NCI-H446 treated with DMSO at 0.1 percent for 48 hours (cell line): Measurements from ENCODE around the gene LHFPL3.
"Not testable (repeated sequence)": the region's sequence is repeated elsewhere in the genome, so short reads cannot be mapped to it uniquely, and the experiment has no call there.

Experiments used
- DNase-seq: peaks from one replicate; lab custom pipeline; 2025; lab: John Stamatoyannopoulos, UW

The LHFPL3 gene

DNA sequence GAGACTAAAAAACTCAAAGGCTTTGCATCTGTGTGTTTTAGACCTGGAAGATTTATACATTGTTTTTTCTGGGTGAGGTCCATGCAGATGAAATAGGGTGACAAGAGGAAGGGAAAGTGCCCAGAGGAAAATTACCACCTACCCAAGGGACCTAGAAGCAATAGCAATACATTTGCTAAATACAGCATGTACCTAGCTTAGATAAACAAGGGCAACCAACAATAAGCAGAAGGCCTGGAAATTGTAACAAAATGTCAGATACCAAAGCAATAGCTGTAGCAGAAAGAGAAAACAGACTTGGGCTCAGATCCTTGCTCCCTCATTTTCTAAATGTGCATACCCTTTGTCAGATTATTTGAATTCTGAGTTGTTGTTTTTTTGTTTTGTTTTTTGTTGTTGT lies 367.2 kb downstream of the LHFPL3 start:
- DNase-seq: no peak

DNA sequence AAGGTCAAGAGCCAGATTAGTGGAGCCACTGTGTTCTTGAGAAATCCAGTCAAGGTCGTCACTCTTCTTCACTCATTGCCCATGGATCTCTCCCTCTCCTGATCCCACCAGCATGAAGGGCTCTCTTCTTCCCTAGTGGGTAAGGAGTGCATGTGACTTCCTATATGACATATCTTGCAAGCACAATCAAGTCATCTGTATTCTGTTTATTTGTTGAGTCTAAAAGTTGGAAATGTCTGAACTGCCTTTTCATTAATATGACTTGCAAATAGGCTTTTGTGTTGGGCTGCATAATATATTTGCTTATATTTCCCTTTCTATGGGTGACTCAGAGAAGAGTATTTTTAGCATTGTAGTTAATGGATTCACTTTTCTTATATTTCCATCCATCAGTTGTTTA lies 371.9 kb downstream of the LHFPL3 start:
- DNase-seq: no peak

DNA sequence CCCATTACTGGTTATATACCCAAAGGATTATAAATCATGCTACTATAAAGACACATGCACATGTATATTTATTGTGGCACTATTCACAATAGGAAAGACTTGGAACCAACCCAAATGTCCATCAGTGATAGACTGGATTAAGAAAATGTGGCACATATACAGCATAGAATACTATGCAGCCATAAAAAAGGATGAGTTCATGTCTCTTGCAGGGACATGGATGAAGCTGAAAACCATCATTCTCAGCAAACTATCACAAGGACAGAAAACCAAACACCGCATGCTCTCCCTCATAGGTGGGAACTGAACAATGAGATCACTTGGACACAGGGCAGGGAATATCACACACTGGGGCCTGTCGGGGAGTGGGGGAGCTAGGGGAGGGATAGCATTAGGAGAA lies 392.6 kb downstream of the LHFPL3 start:
- not testable (repeated sequence) for DNase-seq

DNA sequence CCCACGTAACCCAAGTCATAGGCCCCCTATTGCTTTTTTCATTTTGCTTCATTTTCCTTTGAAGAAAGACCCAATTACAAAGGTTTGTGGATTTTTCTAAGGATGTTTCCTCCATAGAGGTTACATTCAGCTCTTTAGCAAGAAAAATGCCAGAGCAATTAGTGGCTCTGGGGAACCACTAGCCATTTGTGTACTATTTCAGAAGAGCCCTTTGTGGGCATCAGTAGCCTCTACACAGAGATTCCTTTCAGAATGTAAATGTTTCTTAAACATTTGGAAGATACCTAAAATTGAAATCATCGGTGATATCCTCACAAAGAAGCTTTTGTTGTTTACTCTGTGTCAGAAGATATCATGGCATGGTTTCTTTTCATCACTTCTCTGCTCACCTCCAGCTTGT lies 394.6 kb downstream of the LHFPL3 start:
- DNase-seq: no peak

DNA sequence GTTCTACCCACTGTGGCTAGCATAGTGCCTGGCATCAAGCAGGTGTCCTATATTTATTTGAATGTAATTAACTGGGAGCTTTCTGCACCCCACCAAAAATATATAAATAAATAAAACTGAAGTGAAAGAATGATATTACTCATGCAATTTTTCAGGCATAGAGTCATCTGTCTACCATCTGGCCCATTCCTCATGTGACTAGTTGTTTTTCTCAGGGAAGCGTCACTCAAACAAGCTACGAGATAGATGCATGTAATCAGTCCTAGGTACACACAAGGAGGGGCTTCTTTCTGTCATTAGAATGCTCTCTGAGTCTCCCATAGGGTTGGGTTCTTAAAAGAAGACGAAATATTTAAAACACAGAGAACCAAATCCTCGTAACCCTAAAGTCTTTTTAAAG lies 430.1 kb downstream of the LHFPL3 start:
- no peak for DNase-seq

DNA sequence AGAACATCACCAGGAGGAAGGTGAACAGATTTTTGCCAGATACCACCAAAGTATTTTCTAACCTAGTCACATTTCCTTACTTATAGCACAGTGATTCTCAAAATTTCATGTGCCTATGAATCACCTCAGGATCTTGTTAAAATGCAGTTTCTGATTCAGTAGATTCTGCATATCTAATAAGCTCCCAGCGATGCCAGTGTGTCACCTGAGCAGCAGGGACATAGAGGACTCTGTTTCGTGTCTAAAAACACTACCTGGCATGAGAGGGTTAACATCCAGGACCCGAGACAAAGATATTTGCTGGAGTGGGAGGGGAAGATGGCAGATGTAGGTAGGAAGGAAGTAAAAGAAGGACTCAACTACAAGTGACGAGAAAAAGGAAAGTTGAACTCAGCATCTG lies 433.5 kb downstream of the LHFPL3 start:
- no peak for DNase-seq

DNA sequence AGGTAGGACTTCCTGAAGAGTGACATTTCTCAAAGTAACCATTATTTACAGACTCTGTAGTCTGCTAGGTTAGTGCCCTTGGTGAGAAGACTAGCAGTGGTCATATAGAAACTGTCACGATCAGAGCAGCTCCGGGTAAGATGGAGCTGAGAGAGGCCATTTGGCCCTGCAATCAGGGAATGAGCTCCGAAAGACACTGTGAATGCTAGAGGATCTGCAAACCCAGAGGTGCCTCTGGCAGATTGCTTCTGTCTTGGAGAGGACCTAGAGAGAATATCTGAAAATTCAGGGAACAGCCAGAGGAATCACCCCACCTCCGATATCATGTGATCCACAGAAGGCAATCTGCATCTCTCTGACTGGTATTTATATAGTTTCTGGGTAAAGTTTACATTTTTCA lies 438.7 kb downstream of the LHFPL3 start:
- no peak for DNase-seq

DNA sequence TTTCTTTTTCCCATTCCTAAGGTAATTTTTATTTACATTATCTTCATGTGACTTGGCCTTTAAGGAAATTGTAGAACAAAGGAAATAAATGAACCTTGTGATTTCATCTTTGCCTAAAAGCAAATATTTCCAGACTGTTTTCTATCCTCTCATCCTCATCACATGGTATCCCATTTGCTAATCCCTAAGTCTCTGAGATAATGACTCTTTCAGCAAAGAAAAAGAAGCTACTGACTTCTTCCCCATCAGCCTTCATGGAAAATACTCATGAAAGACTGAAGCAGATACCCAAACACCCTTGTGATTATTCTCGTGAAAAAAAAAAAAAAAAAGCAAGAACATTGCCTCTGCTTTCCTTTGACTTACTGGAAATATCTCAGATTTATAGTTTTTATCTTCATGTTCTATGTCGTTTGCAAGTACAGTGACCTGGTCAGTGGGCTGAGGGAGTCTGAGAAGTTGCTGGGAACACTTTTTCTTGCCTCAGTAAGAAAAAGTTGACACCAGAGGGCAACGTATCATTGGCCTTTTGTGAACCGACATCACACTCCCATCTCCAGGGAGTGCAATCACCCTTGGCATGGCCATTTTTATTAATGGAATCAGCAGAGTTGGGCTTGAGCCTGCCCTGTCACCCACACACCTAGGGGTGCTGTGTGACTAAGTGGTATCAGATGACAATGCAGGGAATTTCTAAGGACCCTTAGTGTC lies 439.6 kb downstream of the LHFPL3 start:
- no peak for DNase-seq

DNA sequence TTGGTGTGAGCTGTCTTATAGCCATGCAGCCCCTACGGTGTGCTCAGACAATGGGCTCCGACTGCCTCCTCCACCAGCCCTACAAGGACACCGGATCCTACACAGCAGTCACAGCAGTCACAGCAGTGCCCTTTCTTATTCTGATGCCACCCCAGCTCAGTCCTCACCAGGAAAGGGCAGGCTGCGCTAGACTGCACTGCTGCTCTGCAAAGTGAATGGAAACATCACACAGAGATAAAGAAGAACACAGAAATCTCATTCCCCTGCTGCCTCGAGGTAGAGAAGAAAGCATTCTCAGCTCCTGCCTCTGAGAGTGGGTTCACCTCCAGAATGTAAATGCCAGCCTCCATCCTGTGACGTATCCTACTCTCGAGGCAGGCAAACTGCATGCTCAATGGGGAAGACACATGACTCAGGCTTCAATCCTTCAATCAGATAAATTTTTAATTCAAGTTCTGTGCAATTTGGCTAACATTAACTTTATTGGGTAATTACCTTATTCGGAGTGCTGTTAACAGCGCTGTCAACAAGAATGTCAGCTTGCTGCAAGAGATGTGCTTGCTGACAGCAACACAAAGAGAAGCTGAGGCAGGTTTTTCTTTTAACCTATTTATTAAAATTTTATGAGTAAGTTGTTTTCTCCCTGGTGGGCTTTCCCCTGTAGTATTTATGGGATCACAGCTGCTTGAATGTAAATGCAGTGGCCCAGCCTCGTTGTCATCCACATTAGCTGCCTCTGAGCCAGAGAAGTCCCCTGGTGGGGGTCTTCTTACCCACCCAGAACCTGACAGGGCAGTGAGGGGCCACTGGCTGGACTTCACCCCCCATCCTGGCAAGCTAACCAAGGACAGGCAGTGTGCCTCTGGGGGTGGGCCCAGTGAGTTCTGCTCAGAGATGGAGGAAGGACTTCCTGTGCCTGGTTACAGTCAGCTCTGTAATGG lies 444.3 kb downstream of the LHFPL3 start:
- no peak for DNase-seq

DNA sequence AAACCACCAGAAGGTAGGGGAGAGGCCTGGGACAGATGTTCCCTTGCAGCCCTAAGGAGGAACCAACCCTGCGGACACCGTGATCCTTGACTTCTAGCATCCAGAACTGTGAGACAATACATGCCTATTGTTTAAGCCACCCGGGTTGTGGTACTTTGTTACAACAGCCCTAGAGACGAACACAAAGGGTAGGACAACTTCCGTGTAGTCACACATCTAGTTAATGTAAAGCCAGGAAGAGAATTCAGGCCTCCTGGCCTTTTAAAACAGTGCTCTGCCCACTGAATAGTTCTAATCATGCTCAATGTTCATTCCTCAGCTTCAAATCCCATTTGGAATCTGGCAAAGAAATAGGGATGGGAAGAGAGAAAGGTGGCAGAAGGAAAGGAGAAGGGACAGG lies 445.4 kb downstream of the LHFPL3 start:
- DNase-seq: no peak

DNA sequence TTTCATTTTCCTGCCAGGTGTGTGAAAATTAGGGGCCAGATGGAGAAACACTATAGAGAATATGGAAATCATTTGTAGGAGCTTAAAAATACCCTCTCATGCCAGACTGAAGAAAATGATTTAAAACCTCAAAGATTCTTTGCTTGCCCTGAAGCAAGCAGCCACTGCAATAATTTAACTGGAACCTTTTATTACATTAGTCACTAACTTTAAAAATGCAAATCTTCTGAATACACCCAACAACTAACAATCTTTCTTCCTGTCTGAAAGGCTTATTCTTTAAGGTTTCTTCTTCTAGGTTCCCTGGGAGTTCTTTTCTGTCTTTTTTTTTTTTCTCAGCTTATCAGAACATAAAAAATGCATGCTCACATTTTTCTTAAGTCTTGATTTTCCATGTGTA lies 447.1 kb downstream of the LHFPL3 start:
- DNase-seq: no peak

DNA sequence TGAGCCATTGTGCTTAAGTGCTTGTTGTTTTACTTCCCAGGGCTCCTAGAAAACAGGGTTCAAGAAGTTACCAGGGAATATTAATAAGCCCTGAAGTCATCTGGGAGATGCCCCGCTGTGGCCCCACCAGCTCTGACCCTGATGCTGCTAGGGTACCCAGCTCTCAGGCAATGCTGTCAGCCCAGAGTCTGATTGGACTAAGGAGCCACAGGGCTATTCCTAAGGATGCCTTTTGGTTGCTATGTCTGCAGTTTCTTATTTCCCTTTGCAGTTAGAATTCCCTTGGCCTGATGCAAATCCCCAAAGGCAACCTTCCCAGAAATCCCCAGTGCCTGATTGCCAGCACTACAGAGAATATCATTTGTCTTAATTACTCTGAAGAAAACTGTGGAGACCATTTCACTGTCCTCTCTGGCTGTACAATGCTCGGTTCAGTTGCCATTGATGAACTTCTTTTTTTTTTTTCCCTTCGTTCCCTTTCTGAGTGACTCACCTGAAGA lies 448.9 kb downstream of the LHFPL3 start:
- DNase-seq: no peak

DNA sequence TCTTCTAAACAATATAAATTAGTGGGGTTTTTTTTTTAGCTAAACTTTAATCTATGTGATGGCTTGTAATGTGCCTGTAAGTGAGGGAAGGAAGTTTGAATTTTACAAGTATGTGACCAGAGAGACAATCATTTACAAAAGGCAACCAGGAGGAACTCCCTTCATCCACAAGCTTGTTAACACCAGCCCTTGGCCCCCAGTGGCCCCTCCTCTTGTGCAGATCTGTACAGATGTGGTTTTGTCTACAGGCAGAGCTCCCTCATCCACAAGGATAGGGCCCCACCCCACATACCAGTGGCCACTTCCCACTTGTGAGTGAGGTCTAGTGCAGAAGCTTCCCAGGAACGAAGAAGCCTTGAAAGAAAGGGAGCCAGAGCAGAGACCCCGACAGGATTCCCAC lies 451.5 kb downstream of the LHFPL3 start:
- DNase-seq: no peak

DNA sequence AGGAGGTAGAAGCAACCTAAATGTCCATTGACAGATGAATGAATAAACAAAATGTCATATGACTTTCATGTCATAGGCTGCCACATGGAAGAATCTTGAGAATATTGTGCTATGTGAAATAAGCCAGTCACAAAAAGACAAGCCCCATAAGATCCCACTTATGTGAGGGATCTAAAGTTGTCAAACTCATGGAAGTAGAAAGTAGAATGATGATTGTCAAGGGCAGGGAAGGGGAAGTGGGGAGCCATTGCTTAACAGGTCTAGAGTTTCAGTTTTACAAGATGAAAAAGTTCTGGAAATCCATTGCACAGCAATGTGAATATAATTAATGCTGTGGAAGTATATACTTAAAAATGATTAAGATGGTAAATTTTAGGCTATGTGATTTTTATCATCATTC lies 456.3 kb downstream of the LHFPL3 start:
- DNase-seq: no peak

DNA sequence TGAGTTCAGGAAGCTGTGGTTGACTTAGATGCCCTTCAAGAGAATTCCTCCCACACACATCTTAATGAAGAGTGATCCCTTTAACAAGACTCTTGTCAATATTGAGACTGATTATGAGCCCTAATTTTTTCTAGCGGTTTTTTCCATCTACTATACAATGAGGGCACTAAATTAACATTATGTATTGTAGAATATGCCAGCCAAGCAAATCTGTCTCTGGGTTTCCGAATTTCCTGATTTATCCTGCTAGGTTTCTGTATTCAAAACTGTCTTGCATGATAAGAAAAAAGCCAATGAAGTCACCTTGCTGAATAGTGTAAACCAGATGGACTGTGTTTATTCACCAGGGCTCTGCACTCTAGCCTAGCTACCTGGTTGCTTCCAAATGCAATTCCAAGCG lies 461.4 kb downstream of the LHFPL3 start:
- no peak for DNase-seq

DNA sequence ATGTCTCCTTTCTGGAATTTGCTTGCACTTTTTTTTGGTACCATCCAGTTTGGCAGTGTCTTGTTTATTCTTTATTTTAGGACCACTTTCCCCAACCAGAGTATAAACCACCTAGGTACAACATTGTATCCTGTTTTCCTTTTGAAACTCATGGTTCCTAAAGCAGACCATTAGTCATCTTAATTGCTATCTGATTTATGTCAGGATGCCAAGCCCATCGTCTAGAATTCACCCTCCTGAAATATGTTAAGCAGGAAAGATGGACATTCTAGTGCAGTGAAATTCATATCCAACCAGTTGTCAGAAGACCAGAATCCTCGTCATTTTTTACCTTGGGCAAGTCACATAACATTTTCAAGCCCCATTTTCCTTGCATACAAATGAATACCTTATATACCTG lies 462.0 kb downstream of the LHFPL3 start:
- DNase-seq: no peak

DNA sequence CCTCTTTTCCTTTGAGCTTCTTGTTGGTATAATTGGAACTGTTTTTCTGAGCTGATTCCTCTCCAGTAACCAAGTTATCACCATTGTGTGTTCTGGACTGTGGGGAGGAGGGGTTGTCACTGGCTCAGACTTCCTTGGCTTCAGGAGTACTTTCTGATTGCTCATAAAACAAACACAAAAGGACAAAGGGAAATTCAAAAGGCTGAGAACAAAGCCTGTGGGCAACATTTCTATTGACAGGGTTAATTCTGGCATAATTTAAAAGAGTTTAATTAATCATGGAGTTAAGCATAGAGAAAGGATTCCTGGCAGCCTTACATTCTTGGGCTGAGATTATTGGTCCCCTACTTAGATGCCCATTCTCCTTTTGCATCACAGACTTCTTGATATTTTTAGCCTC lies 462.7 kb downstream of the LHFPL3 start:
- no peak for DNase-seq

DNA sequence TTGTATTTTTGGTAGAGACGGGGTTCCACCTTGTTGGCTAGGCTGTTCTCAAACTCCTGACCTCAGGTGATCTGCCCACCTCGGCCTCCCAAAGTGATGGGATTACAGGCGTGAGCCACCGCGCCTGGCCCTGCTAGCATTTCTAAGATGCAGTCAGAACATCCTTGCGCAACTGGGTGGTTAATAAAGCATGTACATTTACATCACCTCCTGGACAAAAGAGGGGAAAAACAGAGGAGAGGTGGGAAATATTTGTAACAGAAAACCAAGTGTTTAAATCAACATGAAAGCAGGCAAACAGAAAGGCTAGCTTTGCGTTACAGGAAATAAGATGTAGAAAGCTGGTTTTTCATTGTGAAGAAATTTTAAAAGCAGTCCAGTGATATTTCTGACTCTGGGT lies 464.7 kb downstream of the LHFPL3 start:
- DNase-seq: no peak

DNA sequence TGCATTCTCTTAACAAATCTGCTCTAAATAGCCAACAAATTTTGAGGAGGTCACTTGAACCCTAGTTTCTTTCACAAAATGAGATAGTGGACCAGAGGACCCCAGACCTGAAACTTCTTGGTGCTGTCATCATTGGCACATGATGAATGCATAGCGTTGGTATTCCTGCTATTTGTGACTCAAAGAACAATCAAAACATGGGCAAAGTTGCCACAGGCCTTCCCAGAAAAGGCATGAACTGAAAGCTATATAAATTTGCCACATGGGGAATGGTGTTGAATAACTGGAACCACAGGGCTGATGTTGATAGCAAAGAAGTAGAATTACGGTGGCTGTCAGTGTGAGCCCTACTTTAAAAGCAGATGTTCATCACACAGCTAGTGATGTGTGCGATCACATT lies 465.8 kb downstream of the LHFPL3 start:
- DNase-seq: no peak

DNA sequence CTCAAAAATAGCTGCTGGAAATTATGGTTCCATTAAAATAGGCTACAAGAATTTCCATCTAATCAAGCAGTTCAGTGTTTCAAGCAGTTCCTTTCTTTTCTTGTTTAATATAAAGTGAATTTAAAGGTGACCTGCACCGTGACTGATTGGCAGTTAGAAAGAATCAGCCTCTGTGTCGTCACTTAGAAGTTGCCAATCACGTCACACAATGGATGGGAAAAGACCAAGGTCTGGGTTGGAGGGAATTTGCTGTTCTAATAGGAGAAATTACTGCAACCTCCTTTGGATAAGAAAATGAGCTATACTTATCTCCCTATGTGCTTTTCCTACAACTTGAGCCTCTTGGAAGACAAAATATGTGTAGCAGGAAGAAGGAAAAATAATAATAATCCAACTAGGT lies 466.2 kb downstream of the LHFPL3 start:
- no peak for DNase-seq

DNA sequence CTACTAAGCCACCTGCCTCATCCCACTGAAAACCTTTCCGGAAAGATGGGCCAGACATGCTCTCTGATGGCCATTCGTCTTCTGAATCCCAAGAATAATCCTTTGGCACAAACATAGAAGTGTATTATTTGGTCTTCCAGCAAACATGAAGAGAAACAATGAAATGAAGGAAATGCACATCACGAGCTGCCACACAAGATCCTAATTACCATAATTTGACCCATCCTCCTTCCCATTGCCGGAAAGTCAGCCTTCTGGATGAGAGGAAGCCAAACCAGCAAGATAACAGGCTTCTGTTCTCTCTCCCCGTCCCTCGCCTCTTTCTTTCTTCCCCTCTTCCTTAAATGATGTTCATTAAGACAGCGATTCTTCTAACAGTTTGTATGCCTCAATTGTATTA lies 466.7 kb downstream of the LHFPL3 start:
- no peak for DNase-seq

DNA sequence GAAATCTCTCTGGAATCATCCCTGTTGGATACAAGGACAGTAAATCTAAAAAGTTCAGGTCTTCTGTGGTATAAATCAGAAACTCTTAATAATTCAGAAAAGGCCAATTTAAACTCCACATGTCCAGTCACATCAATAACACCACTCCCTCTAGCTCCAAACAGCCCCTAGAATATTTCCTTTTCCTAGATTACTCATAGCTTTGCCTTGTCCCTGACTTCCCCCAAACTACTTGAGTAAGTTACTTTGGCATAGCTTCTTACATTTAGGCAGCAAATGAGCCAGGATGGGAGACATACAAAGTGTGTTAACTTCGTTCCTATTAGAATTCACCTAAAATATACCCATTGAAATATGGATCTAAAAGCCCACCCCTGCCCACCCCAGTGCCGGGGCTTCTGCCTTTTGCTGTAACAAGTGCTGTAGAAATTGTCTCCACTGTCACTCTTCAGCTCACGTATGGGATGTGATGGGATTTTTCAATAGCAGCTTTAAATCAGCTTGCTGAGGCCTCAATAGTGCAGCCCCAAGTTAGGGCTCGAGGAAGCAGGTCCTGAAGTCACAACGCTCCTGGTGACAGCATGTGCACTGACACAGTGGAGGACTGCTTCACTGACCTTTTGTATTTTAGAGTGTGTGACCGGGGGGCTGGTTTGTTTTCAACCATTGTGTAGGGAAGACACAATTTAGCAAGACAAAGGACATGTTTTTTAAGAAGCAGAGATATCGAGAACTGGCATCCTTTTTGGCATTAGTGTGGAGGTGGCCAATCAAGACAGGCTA lies 467.4 kb downstream of the LHFPL3 start:
- no peak for DNase-seq

DNA sequence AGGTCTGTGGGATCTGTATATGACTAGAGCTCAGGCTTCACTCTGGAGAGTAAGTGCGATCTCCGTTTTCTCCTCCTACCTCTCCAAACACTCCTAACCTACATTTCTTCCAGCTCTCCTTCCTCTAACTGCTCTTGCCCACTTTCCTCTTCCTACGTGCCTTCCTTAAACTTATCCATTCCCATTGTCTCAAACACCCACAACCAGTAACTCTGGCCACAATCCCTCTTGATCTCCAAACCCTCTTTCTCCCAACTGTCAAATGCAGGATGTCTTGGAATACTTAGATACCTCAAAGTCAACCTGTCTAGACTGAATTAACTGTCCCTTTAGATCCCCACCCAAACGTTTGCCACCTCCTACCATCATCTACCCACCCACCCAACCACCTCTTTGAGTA lies 471.9 kb downstream of the LHFPL3 start:
- no peak for DNase-seq
